ENCODE data around the gene RUNDC3A. TPM values are rescaled to one million over a fixed set of nuclear protein-coding genes. Genes with fewer than 3 reads are reported as not detected.

RUNDC3A gene
- total and polyA plus RNA-seq, 2 of the 8 experiments (the other 6 are each of a cell fraction or from before 2014, with no cell fraction given): 6.4 to 13.8 TPM

DNA sequence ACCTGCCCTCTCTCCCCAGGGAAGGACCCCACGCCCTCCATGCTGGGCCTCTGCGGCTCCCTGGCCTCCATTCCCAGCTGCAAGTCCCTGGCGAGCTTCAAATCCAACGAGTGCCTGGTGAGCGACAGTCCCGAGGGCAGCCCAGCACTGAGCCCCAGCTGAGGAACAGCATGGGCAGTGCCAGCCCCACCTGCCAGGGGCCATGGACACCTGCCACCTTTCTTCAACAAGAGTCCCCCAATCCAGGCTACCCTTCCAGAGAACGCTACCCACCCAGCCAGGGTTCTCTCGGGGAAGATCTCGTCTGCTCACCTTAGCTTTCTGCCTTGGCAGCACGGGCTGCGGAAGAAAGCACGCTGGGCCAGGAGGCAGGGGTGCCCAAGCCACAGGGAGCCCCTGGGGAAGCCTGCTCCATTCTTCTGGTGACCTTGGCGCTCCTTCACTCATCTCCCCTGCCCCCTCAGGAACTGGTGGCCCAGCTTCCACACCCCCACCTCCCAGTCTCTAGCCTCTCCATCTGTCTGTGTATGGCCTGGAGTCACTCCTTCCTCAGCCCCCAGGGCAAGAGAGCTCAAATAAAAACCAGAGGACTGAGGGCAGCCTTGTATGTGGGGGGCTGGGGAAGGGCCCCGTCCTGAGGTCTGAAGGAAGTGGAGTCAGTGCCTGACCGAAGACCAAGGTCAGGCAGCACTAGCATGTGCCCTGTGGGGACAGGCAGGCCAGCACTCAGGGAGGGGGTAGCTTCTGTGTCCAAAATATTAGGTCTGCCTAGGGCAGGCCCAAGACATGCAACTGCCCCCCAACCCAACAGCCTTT is 9.9 kb downstream of the RUNDC3A start:
- Histone ChIP-seq H3K79me1 (ENCODE audit: low read depth, low read length) (no peaks in the 10 kb centered on the region; the same call in 1 of the 2 replicates), H3K9ac (replicated peaks in 1 of 4; ENCODE audit: extremely low read depth in 1 of 4, low read depth in 3 of 4, low read length in 3 of 4) (no peak overlapping the region), H3K27ac (ENCODE audit: low read depth, low read length) (no peak overlapping the region), H3K4me3 (ENCODE audit: extremely low read depth in 1 of 4, insufficient read depth in 2 of 4, low read depth in 3 of 4, low read length in 4 of 4) (no peak overlapping the region), H2BK15ac (ENCODE audit: low read length) (no peak overlapping the region), H3K4me2 (ENCODE audit: insufficient read depth in 1 of 2, low read depth in 2 of 2, low read length in 2 of 2) (no peak overlapping the region), H2BK5ac (ENCODE audit: low read depth, low read length) (peak overlapping the region; percentile 24; the same call in 1 of the 2 replicates), H3K4me1 (replicated peaks in 1 of 4; ENCODE audit: control insufficient read depth in 3 of 4, insufficient read depth in 4 of 4, low read length in 3 of 4) (peaks cover 0 to 20% (median 12%) of the 10 kb centered on the region in 4 experiments; a peak in 5 of 7 replicates), H2AK5ac (ENCODE audit: low read depth, low read length) (no peak overlapping the region), H4K8ac (ENCODE audit: extremely low read depth, insufficient read depth, low read length) (0 out of 2 replicates have a peak overlapping the region, but pooled peaks have one; percentile 35), H3K23ac (ENCODE audit: insufficient read length) (no peak overlapping the region), H2BK120ac (replicated peaks; ENCODE audit: low read depth, low read length) (no peak overlapping the region), H2AFZ (ENCODE audit: low read length) (no peak overlapping the region), H4K91ac (replicated peaks; ENCODE audit: insufficient read length, low read length) (no peak overlapping the region), H3K56ac (replicated peaks; ENCODE audit: insufficient read length, low read depth, low read length) (no peak overlapping the region), H3K36me3 (ENCODE audit: control insufficient read depth in 2 of 4, insufficient read depth in 4 of 4, low read length in 3 of 4) (peaks cover 7 to 30% (median 22%) of the 10 kb centered on the region in 4 experiments; a peak in 7 of 8 replicates), H3K18ac (ENCODE audit: extremely low read depth, low read length) (no peak overlapping the region; the same call in 1 of the 2 replicates), H2BK20ac (ENCODE audit: low read length) (no peak overlapping the region), H3K27me3 (replicated peaks in 1 of 4; ENCODE audit: control insufficient read depth in 3 of 4, extremely low read depth in 1 of 4, insufficient read depth in 3 of 4, low read length in 3 of 4) (peaks cover 0 to 19% (median 17%) of the 10 kb centered on the region in 4 experiments; a peak in 6 of 7 replicates), H3K23me2 (ENCODE audit: low read depth, low read length) (peaks cover 14% of the 10 kb centered on the region), H3K79me2 (ENCODE audit: control insufficient read depth in 1 of 2, insufficient read depth in 2 of 2, low read length in 2 of 2) (peaks cover 0 to 3% of the 10 kb centered on the region in 2 experiments; a peak in 1 of 4 replicates), H4K5ac (ENCODE audit: insufficient read length, low read depth, low read length) (no peak overlapping the region), H3K4ac (replicated peaks; ENCODE audit: insufficient read length, low read depth, low read length) (no peak overlapping the region), H3K9me3 (ENCODE audit: insufficient read depth in 2 of 2, low read depth in 1 of 2, low read length in 1 of 2) (no peaks in the 10 kb centered on the region), H2BK12ac (ENCODE audit: low read depth, low read length) (no peak overlapping the region), H4K20me1 (replicated peaks in 1 of 2; ENCODE audit: control insufficient read depth in 1 of 2, insufficient read depth in 2 of 2, low read length in 2 of 2) (peaks cover 2 to 19% of the 10 kb centered on the region in 2 experiments), H3K14ac (ENCODE audit: insufficient read length) (no peak overlapping the region)
- whole genome bisulfite sequencing, 2 experiments (ENCODE audit: extremely low coverage in 1 of 2, insufficient coverage in 1 of 2, insufficient read length in 1 of 2, insufficient replicate concordance in 2 of 2, low coverage in 1 of 2, low lambda C conversion rate in 2 of 2, missing lambda C conversion rate in 1 of 2): 92% methylated on average over 15 of the region's 15 CpGs; no CpG with 5 or more reads in 1 of the 2 experiments
- FAIRE-seq: no peak
- TF ChIP-seq NRF1 (IDR thresholded peaks at IDR 0.05; ENCODE audit: low read depth, low read length): no peak
- no peak for TF ChIP-seq RFX5 (IDR thresholded peaks at IDR 0.05; ENCODE audit: borderline replicate concordance, low read depth, low read length)
- TF ChIP-seq KDM4A (IDR thresholded peaks at IDR 0.05; ENCODE audit: low read depth, low read length, severe bottlenecking): no peak
- TF ChIP-seq POLR2A (IDR thresholded peaks at IDR 0.05; ENCODE audit: control extremely low read depth in 1 of 2, low read depth in 2 of 2, low read length in 2 of 2): 0 out of 3 replicates have a peak, but pooled peaks of 1 of the 2 experiments have one; percentile 1
- POLR2A ChIA-PET (ENCODE audit: partially characterized antibody): interaction anchor here (0.5 to 14.6 kb wide), 22 partner anchors 7 to 729 kb away, joined by 3 to 135 read pairs (median 5); partner anchors contain the start of genes GRN, RUNDC3A, SLC25A39 and UBTF
- CTCF ChIA-PET (ENCODE audit: partially characterized antibody): interaction anchor here (0.6 to 5.9 kb wide), 10 partner anchors 9 to 108 kb away, joined by 3 to 42 read pairs (median 4); partner anchors contain the start of gene RUNDC3A
- DNase-seq (ENCODE audit: low read depth in 1 of 2, low spot score in 2 of 2): no peak
